Astrocyte (in vitro differentiated cells and primary cell): ENCODE results near the gene ANKEF1. TPM values are rescaled to one million over a fixed set of nuclear protein-coding genes. Genes with fewer than 3 reads are reported as not detected.

ENCODE experiments used
- DNase-seq: peaks from one replicate; pipeline ENCODE4 v3.0.0-alpha.2; 2010; ENCODE audit warnings: low read depth
- FAIRE-seq: peaks from 2 replicates; lab custom pipeline; 2011; peaks lifted over from hg19 to GRCh38; lab: Jason Lieb, UNC
- H2AFZ ChIP-seq: 2 replicates; pipeline ENCODE4 v1.6.0; 2012; ENCODE audit warnings: low read depth, low read length, inconsistent platforms
- H3K27ac ChIP-seq: 2 replicates; pipeline ENCODE4 v1.5.1; 2011; ENCODE audit warnings: low read depth, low read length, inconsistent platforms
- H3K27me3 ChIP-seq: 2 replicates; pipeline ENCODE4 v1.6.0; 2011; ENCODE audit warnings: low read length, inconsistent platforms; ENCODE audit not compliant: insufficient read depth
- H3K36me3 ChIP-seq: 2 replicates; pipeline ENCODE4 v1.5.1; 2011; ENCODE audit warnings: low read length, inconsistent platforms; ENCODE audit not compliant: insufficient read depth
- H3K4me1 ChIP-seq: 2 replicates; pipeline ENCODE4 v1.5.1; 2011; ENCODE audit warnings: low read length, inconsistent platforms; ENCODE audit not compliant: insufficient read depth
- H3K4me2 ChIP-seq: 2 replicates; pipeline ENCODE4 v1.6.0; 2012; ENCODE audit warnings: low read length, inconsistent platforms
- H3K4me3 ChIP-seq: 2 replicates; pipeline ENCODE4 v1.5.1; 2011; ENCODE audit warnings: low read depth, mild to moderate bottlenecking, low read length, inconsistent platforms; ENCODE audit not compliant: insufficient read depth
- H3K79me2 ChIP-seq: 2 replicates; pipeline ENCODE4 v1.6.0; 2012; ENCODE audit warnings: mild to moderate bottlenecking, low read length, inconsistent platforms; ENCODE audit not compliant: insufficient read depth
- H3K9ac ChIP-seq: 2 replicates; pipeline ENCODE4 v1.6.0; 2012; ENCODE audit warnings: mild to moderate bottlenecking, low read length, inconsistent platforms
- H3K9me3 ChIP-seq: 2 replicates; pipeline ENCODE4 v1.5.1; 2012; ENCODE audit warnings: low read depth, mild to moderate bottlenecking, low read length, inconsistent platforms; ENCODE audit not compliant: insufficient read depth
- H4K20me1 ChIP-seq: 2 replicates; pipeline ENCODE4 v1.6.0; 2012; ENCODE audit warnings: low read length, inconsistent platforms; ENCODE audit not compliant: insufficient read depth
- H3K27ac Mint-ChIP-seq: one replicate; pipeline ENCODE4 v1.8.0; 2021; ENCODE audit warnings: mild to moderate bottlenecking, mixed read lengths; ENCODE audit not compliant: unreplicated experiment
- H3K27me3 Mint-ChIP-seq: one replicate; pipeline ENCODE4 v1.8.0; 2021; ENCODE audit warnings: low read depth, mixed read lengths; ENCODE audit not compliant: unreplicated experiment
- H3K36me3 Mint-ChIP-seq: one replicate; pipeline ENCODE4 v1.8.0; 2021; ENCODE audit warnings: low read depth, mixed read lengths; ENCODE audit not compliant: unreplicated experiment
- H3K4me1 Mint-ChIP-seq: one replicate; pipeline ENCODE4 v1.8.0; 2021; ENCODE audit warnings: low read depth, mixed read lengths; ENCODE audit not compliant: unreplicated experiment
- H3K4me3 Mint-ChIP-seq: one replicate; pipeline ENCODE4 v1.8.0; 2021; ENCODE audit warnings: mild to moderate bottlenecking, moderate library complexity, mixed read lengths; ENCODE audit not compliant: unreplicated experiment
- H3K9me3 Mint-ChIP-seq: one replicate; pipeline ENCODE4 v1.8.0; 2021; ENCODE audit warnings: mild to moderate bottlenecking, mixed read lengths; ENCODE audit not compliant: unreplicated experiment
- CTCF ChIP-seq: IDR thresholded peaks from 2 replicates; pipeline ENCODE4 v1.5.1; 2011; ENCODE audit warnings: low read depth, mild to moderate bottlenecking, inconsistent platforms, low read length, moderate library complexity; ENCODE audit not compliant: insufficient read depth
- EZH2 ChIP-seq: IDR thresholded peaks from 2 replicates; pipeline ENCODE4 v1.6.1; 2012; ENCODE audit warnings: mild to moderate bottlenecking, low read length, inconsistent platforms; ENCODE audit not compliant: insufficient read depth
- total RNA-seq: library from RNA; stranded (reverse); gene quantifications from 2 replicates; pipeline ENCODE4 v1.2.1, GENCODE V29; 2021

The ANKEF1 gene
- total RNA-seq, 1 donor from 2014 or later, result 3.4 TPM

GRCh38 chr20:10090588-10091166 is 55.9 kb downstream of the ANKEF1 start:
- Mint-ChIP-seq H3K9me3 (no peaks in the 10 kb centered on the region), H3K27ac (no peak overlapping the region), H3K36me3 (no peaks in the 10 kb centered on the region), H3K27me3 (no peaks in the 10 kb centered on the region), H3K4me1 (peaks cover 8% of the 10 kb centered on the region), H3K4me3 (no peak overlapping the region)
- Histone ChIP-seq H3K27ac (no peak overlapping the region), H3K4me2 (no peak overlapping the region), H3K9ac (no peak overlapping the region), H3K9me3 (no peaks in the 10 kb centered on the region), H3K36me3 (no peaks in the 10 kb centered on the region), H3K4me3 (no peak overlapping the region), H3K79me2 (no peaks in the 10 kb centered on the region), H2AFZ (no peak overlapping the region), H3K4me1 (peaks cover 11% of the 10 kb centered on the region), H3K27me3 (no peaks in the 10 kb centered on the region), H4K20me1 (no peaks in the 10 kb centered on the region)
- peak; percentile 33 for DNase-seq
- TF ChIP-seq CTCF (peak; percentile 87), EZH2 (no peak)
- FAIRE-seq, result peak; percentile 58

DNA sequence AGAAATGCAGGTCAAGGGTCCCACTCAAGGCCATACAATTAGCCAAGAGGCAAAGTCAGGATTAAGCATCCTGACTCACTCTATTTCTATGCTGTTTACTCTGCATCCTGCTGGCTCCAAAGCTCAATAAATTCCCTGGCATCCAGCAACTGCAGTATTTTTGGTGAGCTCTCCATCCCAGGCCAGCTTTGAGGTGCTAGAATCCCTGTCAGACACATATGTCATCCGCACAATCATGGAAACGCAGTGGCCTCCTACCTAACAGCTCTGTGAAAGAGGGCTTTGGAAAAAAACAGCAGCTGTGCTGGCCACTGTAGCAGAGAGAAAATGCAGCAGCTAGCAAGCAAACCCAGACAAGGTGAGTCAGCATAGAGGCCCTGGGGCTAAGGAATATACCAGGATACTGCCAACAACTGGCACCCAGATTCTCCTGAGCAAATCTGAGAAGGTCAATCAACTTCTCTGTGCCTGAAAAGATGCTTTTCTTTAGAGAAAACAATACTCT is 58.4 kb downstream of the ANKEF1 start:
- H3K79me2 ChIP-seq, result no peaks in the 10 kb centered on the region
- H3K4me3 Mint-ChIP-seq, result no peak overlapping the region
- peaks cover 8% of the 10 kb centered on the region for H3K4me1 Mint-ChIP-seq
- no peaks in the 10 kb centered on the region for H4K20me1 ChIP-seq
- H3K4me2 ChIP-seq, result peak overlapping the region; percentile 44
- no peaks in the 10 kb centered on the region for H3K27me3 Mint-ChIP-seq
- FAIRE-seq, result peak; percentile 66
- TF ChIP-seq EZH2, result no peak
- TF ChIP-seq CTCF, result no peak
- no peaks in the 10 kb centered on the region for H3K36me3 ChIP-seq
- H3K9me3 Mint-ChIP-seq, result no peaks in the 10 kb centered on the region
- peak; percentile 78 for DNase-seq
- peaks cover 11% of the 10 kb centered on the region for H3K4me1 ChIP-seq
- H2AFZ ChIP-seq, result no peak overlapping the region
- H3K27ac Mint-ChIP-seq, result peak overlapping the region; percentile 44
- H3K27me3 ChIP-seq, result no peaks in the 10 kb centered on the region
- H3K36me3 Mint-ChIP-seq, result no peaks in the 10 kb centered on the region
- H3K9me3 ChIP-seq, result no peaks in the 10 kb centered on the region
- no peak overlapping the region for H3K27ac ChIP-seq
- no peak overlapping the region for H3K4me3 ChIP-seq
- H3K9ac ChIP-seq, result no peak overlapping the region

DNA sequence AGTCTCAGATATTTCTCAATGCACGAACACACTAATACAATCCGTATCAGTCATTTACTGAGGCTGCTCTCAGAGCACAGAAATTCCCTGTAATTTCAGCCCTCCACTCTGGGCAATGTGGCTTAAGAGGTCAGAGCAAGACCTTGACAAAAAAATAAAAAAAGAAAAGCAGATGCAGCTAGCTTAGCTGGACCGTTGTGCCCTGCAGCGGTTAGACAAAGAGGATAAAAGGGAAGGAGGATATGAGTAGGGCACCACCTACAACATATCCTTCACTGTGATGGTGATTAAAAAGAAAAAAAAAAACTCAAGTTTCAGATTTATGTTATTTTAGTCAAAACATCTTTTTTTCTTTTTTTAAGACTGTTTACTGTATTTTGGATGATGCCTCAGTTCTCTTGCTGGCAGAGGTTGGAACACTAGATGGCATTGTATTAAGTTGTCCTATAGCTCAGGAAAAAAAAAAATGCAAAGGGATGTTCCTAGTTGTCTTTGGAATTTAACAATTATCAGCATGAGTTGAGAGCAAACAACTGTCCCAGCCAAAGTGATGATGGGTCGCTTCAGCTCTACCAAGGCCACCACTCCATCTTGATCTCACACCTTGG is 59.9 kb downstream of the ANKEF1 start:
- H3K36me3 ChIP-seq, result no peaks in the 10 kb centered on the region
- Mint-ChIP-seq H3K36me3 (no peaks in the 10 kb centered on the region), H3K4me3 (no peak overlapping the region), H3K4me1 (peaks cover 8% of the 10 kb centered on the region), H3K27ac (no peak overlapping the region), H3K9me3 (no peaks in the 10 kb centered on the region), H3K27me3 (no peaks in the 10 kb centered on the region)
- H3K4me2 ChIP-seq, result no peak overlapping the region
- H3K9me3 ChIP-seq, result no peaks in the 10 kb centered on the region
- peaks cover 11% of the 10 kb centered on the region for H3K4me1 ChIP-seq
- FAIRE-seq (no peak), DNase-seq (peak; percentile 7)
- H3K27me3 ChIP-seq, result no peaks in the 10 kb centered on the region
- H4K20me1 ChIP-seq, result no peaks in the 10 kb centered on the region
- no peaks in the 10 kb centered on the region for H3K79me2 ChIP-seq
- no peak overlapping the region for H2AFZ ChIP-seq
- no peak overlapping the region for H3K9ac ChIP-seq
- H3K27ac ChIP-seq, result no peak overlapping the region
- H3K4me3 ChIP-seq, result no peak overlapping the region
- TF ChIP-seq CTCF (peak; percentile 5), EZH2 (no peak)
